GM12865 (cell line): Measurements from ENCODE around the gene OVCH2.

Experiments used
- DNase-seq: peaks from one replicate; pipeline ENCODE4 v3.0.0; 2010; ENCODE audit warnings: low read depth
- H3K4me3 ChIP-seq: 2 replicates; pipeline ENCODE4 v1.5.1; 2011; ENCODE audit warnings: mild to moderate bottlenecking, low read depth, low read length, control low read depth
- CTCF ChIP-seq: IDR thresholded peaks from 2 replicates; pipeline ENCODE4 v1.5.1; 2011; ENCODE audit warnings: low read length, control low read depth, low read depth, inconsistent platforms; ENCODE audit not compliant: insufficient read depth; ENCODE audit errors: missing control alignments

OVCH2 gene

DNA sequence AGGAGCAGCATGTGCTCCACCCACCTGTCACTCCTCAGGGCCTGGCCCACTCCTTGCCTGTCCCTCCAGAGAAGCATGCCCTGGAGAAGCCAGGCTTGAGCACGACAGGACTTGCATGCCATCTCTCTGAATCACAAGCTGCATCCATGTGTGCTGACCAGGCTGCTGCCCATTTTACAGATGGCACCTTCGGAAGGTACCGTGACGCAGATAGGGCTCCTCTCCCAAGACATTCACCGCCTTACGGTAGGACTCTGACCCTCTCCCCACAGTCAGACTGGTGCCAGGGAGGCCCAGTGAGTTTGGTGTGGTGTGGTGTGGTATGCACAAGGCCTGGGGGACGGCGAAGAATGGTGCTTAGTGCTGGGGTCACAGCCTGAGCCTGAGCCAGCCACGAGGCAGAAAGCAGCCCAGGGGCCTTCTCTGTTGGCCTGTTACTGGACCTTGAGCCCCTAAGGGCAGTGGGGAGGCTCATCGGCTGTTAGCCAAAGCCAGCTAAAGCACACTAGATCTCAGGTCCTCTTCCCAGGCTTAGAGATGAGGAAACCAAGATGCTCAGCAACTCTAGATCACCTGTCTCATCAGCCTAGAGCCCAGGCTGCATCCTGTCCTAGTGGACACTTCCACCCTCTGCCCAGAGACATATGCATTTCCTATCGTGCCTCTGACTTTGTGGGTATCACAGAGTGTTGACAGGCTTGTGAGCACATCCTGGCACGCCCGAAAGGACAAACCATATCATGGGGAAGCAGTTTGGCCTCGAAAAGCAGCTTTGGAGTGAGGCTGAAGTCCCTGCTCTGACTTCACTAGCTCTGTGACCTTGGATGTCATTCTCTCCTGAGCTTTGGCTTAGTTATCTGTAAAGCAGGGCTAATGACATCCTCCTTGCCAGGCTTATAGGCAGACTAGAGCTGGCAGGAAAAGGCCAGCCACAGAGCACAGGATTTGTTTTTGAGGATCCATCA lies 50.7 kb downstream of the OVCH2 start:
- no peak for TF ChIP-seq CTCF
- DNase-seq, result no peak
- no peak overlapping the region for H3K4me3 ChIP-seq

- H3K4me3 ChIP-seq, result no peak overlapping the region
- no peak for DNase-seq
- TF ChIP-seq CTCF, result no peak
Measured at GRCh38 chr11:7654195-7654705, 52.0 kb downstream of the OVCH2 start.

- DNase-seq, result no peak
- TF ChIP-seq CTCF, result no peak
- no peak overlapping the region for H3K4me3 ChIP-seq
Measured at GRCh38 chr11:7651700-7652099, 54.6 kb downstream of the OVCH2 start.

DNA sequence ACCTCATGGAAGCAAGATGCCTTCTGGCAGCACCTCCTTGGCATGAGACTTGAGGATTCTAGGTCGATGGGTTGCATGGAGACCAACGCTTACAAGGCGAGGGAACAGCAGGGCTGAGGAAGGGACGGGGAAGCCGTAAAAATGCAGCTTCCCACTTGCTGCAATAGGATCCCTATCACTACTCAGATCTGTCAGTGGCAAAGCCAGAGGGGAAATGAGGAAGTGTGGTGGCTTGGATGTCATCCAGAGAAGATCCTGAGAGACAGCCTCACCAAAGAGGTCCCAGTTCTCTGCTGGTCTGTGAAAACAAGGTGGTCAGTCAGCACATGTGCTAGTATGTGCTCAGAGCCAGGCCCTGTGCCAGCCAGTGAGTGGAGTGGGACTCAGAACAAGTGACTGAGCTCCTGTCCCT lies 55.1 kb downstream of the OVCH2 start:
- no peak for DNase-seq
- TF ChIP-seq CTCF, result no peak
- H3K4me3 ChIP-seq, result no peak overlapping the region

GRCh38 chr11:7648264-7648663 lies 58.0 kb downstream of the OVCH2 start:
- no peak for DNase-seq
- H3K4me3 ChIP-seq, result no peak overlapping the region
- TF ChIP-seq CTCF, result no peak

DNA sequence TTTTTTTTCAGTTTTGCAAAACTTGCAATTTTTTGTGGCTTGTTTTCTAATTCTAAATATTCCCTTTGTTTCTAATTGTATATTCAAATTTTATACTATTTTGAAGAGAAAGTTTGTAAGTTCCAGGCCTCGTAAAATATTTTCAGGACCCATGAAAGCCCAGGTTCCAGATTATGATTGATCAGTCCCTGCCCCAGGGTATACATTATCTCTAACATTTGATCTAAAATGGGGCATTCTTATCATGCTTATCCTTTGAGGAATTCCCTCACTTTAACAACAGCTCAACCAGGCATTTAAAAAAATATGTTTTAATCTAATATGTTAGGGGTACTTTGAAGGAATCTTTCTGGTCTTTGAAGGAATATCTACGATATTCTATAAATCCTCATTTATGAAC lies 59.4 kb downstream of the OVCH2 start:
- no peak for TF ChIP-seq CTCF
- no peak overlapping the region for H3K4me3 ChIP-seq
- DNase-seq, result no peak
